ENCODE data around the gene RNF166. TPM values are rescaled to one million over a fixed set of nuclear protein-coding genes. Genes with fewer than 3 reads are reported as not detected.
A peak's percentile ranks its signal among the peaks of the same experiment; 100 is the strongest.

RNF166 gene
- total RNA-seq, 2 donors from 2014 or later, result 11.6 to 30.3 TPM

- intact Hi-C loops (cut with DNase I), result no loop called here
- no peak for DNase-seq (ENCODE audit: low spot score)
- 79% methylated on average over 21 of the region's 21 CpGs for WGBS
- TF ChIP-seq CTCF (IDR thresholded peaks at IDR 0.05), result no peak
- no peak for TF ChIP-seq POLR2A (IDR thresholded peaks at IDR 0.05)
- Histone ChIP-seq H3K4me1 (replicated peaks) (peaks cover 3% of the 10 kb centered on the region), H3K36me3 (no peaks in the 10 kb centered on the region), H3K27ac (no peak overlapping the region), H3K27me3 (replicated peaks; ENCODE audit: insufficient read depth) (peaks cover 3% of the 10 kb centered on the region), H3K4me3 (no peak overlapping the region), H3K9me3 (no peaks in the 10 kb centered on the region)
Observed at GRCh38 chr16:88690341-88691128, 15.7 kb downstream of the RNF166 start.

DNA sequence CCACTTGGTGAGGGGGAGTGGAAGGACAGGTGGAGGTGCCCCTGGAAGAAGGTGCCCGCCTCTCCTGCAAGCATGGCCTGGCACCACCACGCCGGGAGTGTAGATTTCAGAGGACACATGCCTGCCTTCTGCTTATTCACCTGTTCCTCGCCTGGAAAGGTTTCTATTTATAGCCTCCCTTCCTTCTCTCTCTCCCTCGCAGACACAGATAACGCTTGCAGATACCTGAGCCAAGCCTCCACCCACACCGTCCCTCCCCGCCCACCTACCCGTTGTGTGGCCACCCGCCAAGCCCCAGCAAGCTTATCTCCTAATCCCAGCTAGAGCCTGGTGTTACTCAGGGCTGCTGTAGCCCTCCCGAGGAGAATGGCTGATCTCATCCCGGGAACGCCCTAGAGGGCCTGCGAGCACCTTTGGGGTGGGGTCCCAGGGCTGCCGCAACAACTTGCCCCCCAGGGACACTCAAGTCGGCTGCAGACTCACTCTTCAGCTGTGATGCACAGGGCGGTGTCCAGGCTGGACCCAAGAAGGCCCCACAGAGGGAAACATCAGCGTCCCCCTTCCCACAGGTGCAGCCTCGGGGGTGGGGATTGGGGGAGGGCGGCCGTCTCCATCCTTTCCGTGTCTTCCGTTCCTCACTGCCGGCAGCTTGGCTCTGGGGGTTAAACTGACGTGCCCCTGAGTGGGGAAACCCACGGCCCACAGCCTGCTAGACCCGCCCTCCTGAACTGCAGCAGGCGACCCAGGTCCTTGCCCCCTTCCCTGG lies 18.0 kb downstream of the RNF166 start:
- no peaks in the 10 kb centered on the region for H3K36me3 ChIP-seq
- peaks cover 6% of the 10 kb centered on the region for H3K4me1 ChIP-seq (replicated peaks)
- WGBS, result 32% methylated on average over 28 of the region's 28 CpGs
- TF ChIP-seq POLR2AphosphoS5 (IDR thresholded peaks at IDR 0.05), result peak; percentile 23
- no peak for TF ChIP-seq POLR2A (IDR thresholded peaks at IDR 0.05)
- no peak overlapping the region for H3K4me3 ChIP-seq
- no peak overlapping the region for H3K27ac ChIP-seq
- intact Hi-C loops (cut with DNase I), result no loop called here
- H3K9me3 ChIP-seq, result no peaks in the 10 kb centered on the region
- DNase-seq (ENCODE audit: low spot score), result no peak
- peaks cover 3% of the 10 kb centered on the region for H3K27me3 ChIP-seq (replicated peaks; ENCODE audit: insufficient read depth)

GRCh38 chr16:88687676-88688012 lies 18.6 kb downstream of the RNF166 start:
- H3K27me3 ChIP-seq (replicated peaks; ENCODE audit: insufficient read depth), result peaks cover 3% of the 10 kb centered on the region
- no peak for TF ChIP-seq CTCF (IDR thresholded peaks at IDR 0.05)
- no peak for TF ChIP-seq POLR2AphosphoS5 (IDR thresholded peaks at IDR 0.05)
- TF ChIP-seq POLR2A (IDR thresholded peaks at IDR 0.05), result no peak
- DNase-seq (ENCODE audit: low spot score), result no peak
- H3K4me3 ChIP-seq, result no peak overlapping the region
- no peaks in the 10 kb centered on the region for H3K36me3 ChIP-seq
- H3K4me1 ChIP-seq (replicated peaks), result peaks cover 6% of the 10 kb centered on the region
- H3K27ac ChIP-seq, result no peak overlapping the region
- H3K9me3 ChIP-seq, result no peaks in the 10 kb centered on the region
- intact Hi-C loops (cut with DNase I), result no loop called here
- WGBS, result 50% methylated on average over 3 of the region's 3 CpGs

DNA sequence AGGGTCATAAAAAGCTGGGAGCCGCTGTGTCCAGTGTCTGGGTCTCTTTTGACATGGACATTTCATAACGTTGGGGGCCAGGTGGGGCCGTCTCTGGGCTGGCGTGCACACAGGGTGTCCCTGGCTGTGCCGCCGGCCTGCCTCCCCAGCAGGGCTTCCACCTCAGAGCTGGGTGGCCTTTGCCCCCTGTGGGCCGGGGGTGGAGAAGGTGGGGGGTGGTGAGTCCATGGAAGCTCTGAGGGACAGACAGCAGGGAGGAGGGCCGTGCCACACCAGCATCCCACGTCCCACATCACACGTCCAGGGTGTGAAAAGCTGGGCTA lies 19.0 kb downstream of the RNF166 start:
- Histone ChIP-seq H3K36me3 (no peaks in the 10 kb centered on the region), H3K27ac (no peak overlapping the region), H3K9me3 (no peaks in the 10 kb centered on the region), H3K27me3 (replicated peaks; ENCODE audit: insufficient read depth) (peaks cover 3% of the 10 kb centered on the region), H3K4me3 (no peak overlapping the region), H3K4me1 (replicated peaks) (peaks cover 6% of the 10 kb centered on the region)
- DNase-seq (ENCODE audit: low spot score), result no peak
- intact Hi-C loops (cut with DNase I), result no loop called here
- TF ChIP-seq CTCF (IDR thresholded peaks at IDR 0.05) (no peak), POLR2AphosphoS5 (IDR thresholded peaks at IDR 0.05) (no peak), POLR2A (IDR thresholded peaks at IDR 0.05) (no peak)
- WGBS, result 48% methylated on average over 9 of the region's 10 CpGs

DNA sequence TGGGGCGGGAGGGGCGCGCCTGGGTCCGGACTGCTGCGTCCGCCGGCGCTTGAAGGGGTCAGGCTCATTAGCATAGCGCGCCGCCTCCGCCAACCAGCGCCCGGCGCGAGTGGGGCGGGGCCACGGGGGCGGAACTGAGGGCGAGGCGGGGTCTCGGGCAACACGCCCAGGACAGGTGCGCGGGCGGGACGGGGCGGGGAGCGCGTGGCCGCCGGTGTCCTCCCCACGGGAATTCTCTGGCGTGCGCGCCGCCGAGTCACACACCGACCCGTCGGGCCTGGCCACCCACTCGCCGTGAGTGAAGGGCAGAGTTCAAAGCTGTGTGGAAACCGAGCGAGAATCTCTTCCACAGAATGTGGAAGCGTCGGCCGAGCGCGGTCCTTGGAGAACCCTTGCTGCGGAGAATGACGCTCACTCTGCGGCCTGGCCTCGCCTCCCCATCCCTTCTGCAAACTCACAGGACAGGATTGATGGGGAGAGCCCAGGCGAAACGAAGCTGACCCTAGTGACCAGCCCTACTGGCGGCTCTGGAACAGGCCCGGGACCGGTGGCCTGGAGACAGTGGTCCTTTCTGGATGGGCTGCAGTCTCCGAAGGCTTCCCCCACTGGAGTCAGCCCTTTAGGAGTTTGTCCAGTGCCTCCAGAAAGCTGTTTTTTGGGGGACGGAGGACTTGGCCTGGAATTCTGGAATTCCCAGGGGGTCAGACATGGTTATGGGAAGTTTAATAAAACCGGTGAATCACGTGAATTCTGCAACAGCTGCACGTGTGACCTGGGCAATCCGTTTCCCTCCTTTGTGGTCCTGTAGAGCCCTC lies 19.6 kb downstream of the RNF166 start, which contains the start of gene SNAI3:
Gene SNAI3, minus strand, starts transcription at position 69 of the 815 bp plus-strand sequence. CDS start 101 bp downstream, outside the sequence.
- peak; percentile 33 for TF ChIP-seq POLR2AphosphoS5 (IDR thresholded peaks at IDR 0.05)
- no peak for TF ChIP-seq POLR2A (IDR thresholded peaks at IDR 0.05)
- DNase-seq (ENCODE audit: low spot score), result peak; percentile 78
- Histone ChIP-seq H3K4me1 (replicated peaks) (peaks cover 6% of the 10 kb centered on the region), H3K36me3 (no peaks in the 10 kb centered on the region), H3K9me3 (no peaks in the 10 kb centered on the region), H3K4me3 (peak within 1 kb of the TSS; percentile 45 to 50), H3K27me3 (replicated peaks; ENCODE audit: insufficient read depth) (peaks cover 3% of the 10 kb centered on the region), H3K27ac (no peak within 1 kb of the TSS)
- intact Hi-C loops (cut with DNase I), result no loop called here
- 8% methylated on average over 50 of the region's 65 CpGs for WGBS

Measured in prostate gland (tissue), 2 donors.